Chondrocyte (in vitro differentiated cells): ENCODE data around the gene ETV4. TPM values are rescaled to one million over a fixed set of nuclear protein-coding genes. Genes with fewer than 3 reads are reported as not detected.
A peak's percentile ranks its signal among the peaks of the same experiment; 100 is the strongest.

ENCODE experiments used
- DNase-seq: peaks from one replicate; pipeline ENCODE4 v3.0.0; 2021; ENCODE audit warnings: mixed read lengths, low spot score
- H3K27ac Mint-ChIP-seq: one replicate; pipeline ENCODE4 v1.8.0; 2021; ENCODE audit warnings: mild to moderate bottlenecking, moderate library complexity, mixed read lengths; ENCODE audit not compliant: unreplicated experiment
- H3K27me3 Mint-ChIP-seq: 2 replicates; pipeline ENCODE4 v1.8.0; 2021; ENCODE audit warnings: low read depth, mixed read lengths
- H3K36me3 Mint-ChIP-seq: 2 replicates; pipeline ENCODE4 v1.8.0; 2021; ENCODE audit warnings: low read depth, mixed read lengths
- H3K4me1 Mint-ChIP-seq: 2 replicates; pipeline ENCODE4 v1.8.0; 2021; ENCODE audit warnings: low read depth, mild to moderate bottlenecking, mixed read lengths
- H3K4me3 Mint-ChIP-seq: one replicate; pipeline ENCODE4 v1.8.0; 2021; ENCODE audit warnings: mild to moderate bottlenecking, moderate library complexity, mixed read lengths; ENCODE audit not compliant: unreplicated experiment
- H3K9me3 Mint-ChIP-seq: 2 replicates; pipeline ENCODE4 v1.8.0; 2021; ENCODE audit warnings: low read depth, mixed read lengths
- CTCF ChIP-seq: fragments of 200-600 bp; sonication (generic); IDR thresholded peaks from 2 replicates; pipeline ENCODE4 v1.5.0; 2021; ENCODE audit warnings: antibody characterized with exemption, mild to moderate bottlenecking, moderate library complexity
- total RNA-seq: library from RNA; stranded (reverse); gene quantifications from 3 replicates; pipeline ENCODE4 v1.2.1, GENCODE V29; 2021

The ETV4 gene
- total RNA-seq, 1 donor from 2014 or later = 1.1 TPM

GRCh38 chr17:43536236-43536992 is 9.7 kb downstream of the ETV4 start:
- Mint-ChIP-seq H3K27ac (peak overlapping the region; percentile 77), H3K36me3 (no peaks in the 10 kb centered on the region), H3K4me3 (no peak overlapping the region), H3K4me1 (peaks cover 14% of the 10 kb centered on the region), H3K9me3 (no peaks in the 10 kb centered on the region), H3K27me3 (no peaks in the 10 kb centered on the region)
- peak; percentile 32 for DNase-seq
- TF ChIP-seq CTCF = no peak

GRCh38 chr17:43534909-43535308 is 11.2 kb downstream of the ETV4 start:
- Mint-ChIP-seq H3K4me1 (peaks cover 29% of the 10 kb centered on the region), H3K9me3 (no peaks in the 10 kb centered on the region), H3K36me3 (no peaks in the 10 kb centered on the region), H3K27me3 (no peaks in the 10 kb centered on the region), H3K4me3 (no peak overlapping the region), H3K27ac (no peak overlapping the region)
- DNase-seq = peak; percentile 28
- no peak for TF ChIP-seq CTCF

DNA sequence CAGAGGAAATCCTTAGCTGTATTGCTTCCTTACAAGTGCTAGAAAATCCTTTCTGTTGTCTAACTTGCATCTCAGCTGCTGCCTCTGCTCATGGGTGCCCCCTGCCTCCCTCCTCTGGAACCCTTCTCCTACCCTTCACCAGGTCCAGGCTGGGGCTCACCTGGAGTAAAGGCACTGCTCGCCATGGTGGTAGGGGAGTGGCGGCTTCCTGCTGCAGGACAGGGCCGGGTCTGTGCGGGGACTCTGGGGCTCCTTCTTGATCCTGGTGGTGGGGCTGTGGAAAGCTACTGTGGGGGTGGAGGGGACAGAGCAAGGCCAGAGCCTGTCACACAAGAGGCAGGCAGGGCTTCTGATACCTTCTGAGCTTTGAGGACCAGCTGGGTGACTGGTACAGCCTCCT is 12.4 kb downstream of the ETV4 start:
- Mint-ChIP-seq H3K4me1 (peaks cover 38% of the 10 kb centered on the region), H3K36me3 (peaks cover 2% of the 10 kb centered on the region), H3K27me3 (no peaks in the 10 kb centered on the region), H3K9me3 (no peaks in the 10 kb centered on the region), H3K4me3 (no peak overlapping the region), H3K27ac (no peak overlapping the region)
- TF ChIP-seq CTCF = no peak
- peak; percentile 56 for DNase-seq

DNA sequence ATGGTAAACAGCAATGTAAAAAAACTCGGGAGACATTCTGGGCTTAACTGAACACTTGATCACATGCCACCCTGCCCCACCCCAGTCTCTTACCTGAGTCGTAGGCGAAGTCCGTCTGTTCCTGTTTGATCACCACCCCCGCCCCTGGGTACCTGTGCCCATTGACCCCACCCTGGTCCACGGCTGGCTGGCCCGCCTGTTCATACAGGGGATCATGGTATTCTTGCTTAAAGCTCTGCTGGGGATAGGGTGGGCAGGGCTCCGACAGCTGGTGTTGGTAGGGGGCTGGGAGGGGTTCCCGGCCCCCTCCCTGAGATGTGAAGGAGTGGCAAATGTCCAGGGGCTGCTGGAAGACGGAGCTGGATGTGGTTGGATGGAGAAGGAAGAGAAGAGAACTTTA is 13.6 kb downstream of the ETV4 start:
- H3K4me1 Mint-ChIP-seq = peaks cover 41% of the 10 kb centered on the region
- H3K4me3 Mint-ChIP-seq = no peak overlapping the region
- H3K27me3 Mint-ChIP-seq = no peaks in the 10 kb centered on the region
- H3K9me3 Mint-ChIP-seq = no peaks in the 10 kb centered on the region
- no peak for TF ChIP-seq CTCF
- H3K27ac Mint-ChIP-seq = no peak overlapping the region
- peak; percentile 48 for DNase-seq
- peaks cover 2% of the 10 kb centered on the region for H3K36me3 Mint-ChIP-seq

DNA sequence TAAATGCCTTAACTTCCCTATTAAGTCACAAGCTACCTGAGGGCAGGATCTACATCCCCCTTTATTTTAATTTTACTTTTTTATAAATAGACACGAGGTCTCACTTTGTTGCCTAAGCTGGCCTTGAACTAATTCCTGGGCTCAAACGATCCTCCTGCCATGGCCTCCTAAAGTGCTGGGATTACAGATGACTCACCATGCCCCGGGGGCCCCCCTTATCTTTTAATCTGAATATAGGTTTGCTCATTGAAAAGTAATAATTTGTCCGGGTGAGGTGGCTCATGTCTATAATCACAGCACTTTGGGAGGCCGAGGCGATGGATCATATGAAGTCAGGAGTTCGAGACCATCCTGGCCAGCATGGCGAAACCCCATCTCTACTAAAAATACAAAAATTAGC is 14.2 kb downstream of the ETV4 start:
- Mint-ChIP-seq H3K27me3 (no peaks in the 10 kb centered on the region), H3K27ac (no peak overlapping the region), H3K4me3 (no peak overlapping the region), H3K4me1 (peaks cover 41% of the 10 kb centered on the region), H3K9me3 (no peaks in the 10 kb centered on the region), H3K36me3 (peaks cover 4% of the 10 kb centered on the region)
- DNase-seq = peak; percentile 40
- no peak for TF ChIP-seq CTCF
